RWPE1 (cell line): Measurements from ENCODE around the gene RARA.

ENCODE experiments used
- CTCF ChIA-PET: fragments of 350-600 bp; sonication (Branson Sonifier 250); formaldehyde crosslinking; extraction: SDS; loops from one replicate; lab custom pipeline; 2021; lab: Yijun Ruan, JAX
- POLR2A ChIA-PET: fragments of 400-600 bp; formaldehyde crosslinking; extraction: SDS; loops from one replicate; lab custom pipeline; 2020; ENCODE audit warnings: antibody characterized with exemption; ENCODE audit not compliant: low non-redundant PET; lab: Yijun Ruan, JAX
- DNase-seq: peaks from one replicate; pipeline ENCODE4 v3.0.0; 2012; ENCODE audit warnings: low spot score
- H3K27ac ChIP-seq: fragments of 450-650 bp; 2 replicates; pipeline ENCODE4 v1.5.1; 2017
- TF ChIP-seq, protein P1 (sequence below): fragments of 450-650 bp; conservative IDR thresholded peaks from 2 replicates; pipeline ENCODE4 v1.5.1; 2017; ENCODE audit warnings: low read depth, mild to moderate bottlenecking

Gene RARA

DNA sequence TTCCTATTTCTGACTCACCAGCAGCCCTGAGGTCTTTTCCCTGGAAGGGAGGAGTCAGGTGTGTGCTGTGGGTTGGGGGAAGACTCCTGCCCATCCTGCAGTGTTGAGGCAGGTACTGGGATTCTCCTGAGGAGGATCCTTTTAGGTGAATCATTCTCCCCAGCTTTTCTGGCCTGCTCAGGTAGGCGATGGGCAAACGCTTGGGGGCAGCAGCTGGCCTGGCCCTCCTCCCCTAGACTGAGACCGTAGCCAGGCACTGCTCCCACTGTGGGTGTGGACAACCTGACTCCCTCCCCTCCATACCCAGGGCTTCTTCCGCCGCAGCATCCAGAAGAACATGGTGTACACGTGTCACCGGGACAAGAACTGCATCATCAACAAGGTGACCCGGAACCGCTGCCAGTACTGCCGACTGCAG is 40.5 kb downstream of the RARA start:
- DNase-seq = peak; percentile 96
- CTCF ChIA-PET = interaction anchor here (0.6 to 1.4 kb wide), 3 partner anchors 12 to 63 kb away, joined by 4 to 6 read pairs (median 4); no protein-coding TSS in a partner anchor
- POLR2A ChIA-PET = interaction anchor here (0.5 kb wide), 1 partner anchor 38 kb away, joined by 3 read pairs; no protein-coding TSS in a partner anchor
- H3K27ac ChIP-seq = peak overlapping the region; percentile 96
- TF ChIP-seq, protein P1, sequence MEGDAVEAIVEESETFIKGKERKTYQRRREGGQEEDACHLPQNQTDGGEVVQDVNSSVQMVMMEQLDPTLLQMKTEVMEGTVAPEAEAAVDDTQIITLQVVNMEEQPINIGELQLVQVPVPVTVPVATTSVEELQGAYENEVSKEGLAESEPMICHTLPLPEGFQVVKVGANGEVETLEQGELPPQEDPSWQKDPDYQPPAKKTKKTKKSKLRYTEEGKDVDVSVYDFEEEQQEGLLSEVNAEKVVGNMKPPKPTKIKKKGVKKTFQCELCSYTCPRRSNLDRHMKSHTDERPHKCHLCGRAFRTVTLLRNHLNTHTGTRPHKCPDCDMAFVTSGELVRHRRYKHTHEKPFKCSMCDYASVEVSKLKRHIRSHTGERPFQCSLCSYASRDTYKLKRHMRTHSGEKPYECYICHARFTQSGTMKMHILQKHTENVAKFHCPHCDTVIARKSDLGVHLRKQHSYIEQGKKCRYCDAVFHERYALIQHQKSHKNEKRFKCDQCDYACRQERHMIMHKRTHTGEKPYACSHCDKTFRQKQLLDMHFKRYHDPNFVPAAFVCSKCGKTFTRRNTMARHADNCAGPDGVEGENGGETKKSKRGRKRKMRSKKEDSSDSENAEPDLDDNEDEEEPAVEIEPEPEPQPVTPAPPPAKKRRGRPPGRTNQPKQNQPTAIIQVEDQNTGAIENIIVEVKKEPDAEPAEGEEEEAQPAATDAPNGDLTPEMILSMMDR = no peak; the same call in 1 of the 2 replicates

DNA sequence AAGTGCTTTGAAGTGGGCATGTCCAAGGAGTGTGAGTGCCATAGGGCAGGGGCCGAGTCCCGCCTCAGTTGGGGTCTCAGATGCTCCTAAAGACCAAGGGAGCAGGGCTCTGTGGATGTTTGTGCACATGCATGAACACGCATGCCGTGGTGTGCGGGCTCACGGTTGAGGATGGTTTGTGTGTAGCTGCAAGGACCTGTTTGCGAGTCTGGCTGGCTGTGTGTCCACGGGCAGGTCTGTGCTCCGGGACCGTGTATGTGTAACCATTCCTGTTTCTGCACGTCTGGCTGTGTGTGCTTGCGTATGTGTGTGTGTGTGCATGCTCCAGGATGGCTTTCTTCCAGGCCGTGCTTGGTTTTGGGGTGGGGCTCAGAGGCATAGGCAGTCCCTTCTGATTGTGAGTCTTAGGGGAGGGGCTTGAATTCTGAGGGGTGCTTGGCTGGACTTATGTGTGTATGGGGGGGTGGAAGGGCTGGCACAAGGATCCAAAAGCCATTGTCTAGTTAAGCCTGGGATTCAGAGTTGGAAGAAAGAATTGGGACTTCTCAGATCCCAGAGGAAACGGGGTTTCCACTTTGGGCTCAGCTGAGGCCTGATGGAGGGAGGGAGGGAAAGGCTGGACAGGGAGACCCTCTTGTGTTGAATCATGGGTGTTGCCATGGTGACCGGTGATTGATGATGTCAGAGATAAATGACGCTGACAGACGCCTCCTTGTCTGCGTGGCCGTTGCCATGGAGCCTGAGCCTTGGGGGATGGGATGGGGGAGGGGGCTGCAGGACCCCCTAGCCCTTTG is 41.1 kb downstream of the RARA start:
- TF ChIP-seq, protein P1 = no peak
- peak overlapping the region; percentile 96 for H3K27ac ChIP-seq
- CTCF ChIA-PET = interaction anchor here (0.6 to 1.4 kb wide), 3 partner anchors 13 to 64 kb away, joined by 4 to 6 read pairs (median 4); no protein-coding TSS in a partner anchor
- POLR2A ChIA-PET = no interaction called here
- DNase-seq = no peak

DNA sequence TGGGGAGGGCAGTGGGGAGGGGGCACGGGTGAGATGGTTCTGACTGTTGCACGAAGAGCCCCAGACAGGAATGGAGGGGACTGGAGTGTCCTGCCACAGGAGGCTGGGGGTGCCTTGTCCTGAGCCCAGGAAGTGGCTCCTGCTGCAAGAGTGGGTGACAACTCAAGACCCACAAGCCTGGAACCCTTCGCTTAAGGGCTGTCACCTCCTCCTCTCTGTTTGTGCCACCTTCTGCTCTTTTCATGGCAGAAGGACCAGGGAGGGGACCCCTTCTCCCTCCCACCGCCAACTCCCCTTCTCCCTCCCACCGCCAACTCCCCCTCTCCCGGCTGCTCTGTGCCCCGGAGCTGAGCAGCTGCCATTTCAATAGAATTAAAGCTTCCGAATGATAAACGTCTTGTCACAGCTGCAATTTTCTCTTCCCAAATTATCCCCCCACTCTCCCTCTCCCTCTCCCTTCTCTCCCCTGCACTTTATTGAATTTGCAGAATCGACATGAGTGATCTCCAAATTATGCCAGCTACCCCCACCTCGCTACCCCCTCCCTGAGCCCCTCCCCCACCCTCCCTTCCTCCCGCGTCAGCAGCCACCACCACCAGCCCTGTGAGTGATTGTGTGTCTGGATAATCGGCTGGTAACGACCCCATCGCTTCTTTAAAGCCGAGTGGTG is 41.8 kb downstream of the RARA start:
- no peak for DNase-seq
- H3K27ac ChIP-seq = peak overlapping the region; percentile 96
- ChIA-PET POLR2A (interaction anchor here (0.7 to 0.9 kb wide), 2 partner anchors 36 to 43 kb away, joined by 3 to 6 read pairs; no protein-coding TSS in a partner anchor), CTCF (interaction anchor here (0.6 to 1.0 kb wide), 3 partner anchors 48 to 67 kb away, joined by 3 to 5 read pairs (median 3); no protein-coding TSS in a partner anchor)
- TF ChIP-seq, protein P1 = no peak

DNA sequence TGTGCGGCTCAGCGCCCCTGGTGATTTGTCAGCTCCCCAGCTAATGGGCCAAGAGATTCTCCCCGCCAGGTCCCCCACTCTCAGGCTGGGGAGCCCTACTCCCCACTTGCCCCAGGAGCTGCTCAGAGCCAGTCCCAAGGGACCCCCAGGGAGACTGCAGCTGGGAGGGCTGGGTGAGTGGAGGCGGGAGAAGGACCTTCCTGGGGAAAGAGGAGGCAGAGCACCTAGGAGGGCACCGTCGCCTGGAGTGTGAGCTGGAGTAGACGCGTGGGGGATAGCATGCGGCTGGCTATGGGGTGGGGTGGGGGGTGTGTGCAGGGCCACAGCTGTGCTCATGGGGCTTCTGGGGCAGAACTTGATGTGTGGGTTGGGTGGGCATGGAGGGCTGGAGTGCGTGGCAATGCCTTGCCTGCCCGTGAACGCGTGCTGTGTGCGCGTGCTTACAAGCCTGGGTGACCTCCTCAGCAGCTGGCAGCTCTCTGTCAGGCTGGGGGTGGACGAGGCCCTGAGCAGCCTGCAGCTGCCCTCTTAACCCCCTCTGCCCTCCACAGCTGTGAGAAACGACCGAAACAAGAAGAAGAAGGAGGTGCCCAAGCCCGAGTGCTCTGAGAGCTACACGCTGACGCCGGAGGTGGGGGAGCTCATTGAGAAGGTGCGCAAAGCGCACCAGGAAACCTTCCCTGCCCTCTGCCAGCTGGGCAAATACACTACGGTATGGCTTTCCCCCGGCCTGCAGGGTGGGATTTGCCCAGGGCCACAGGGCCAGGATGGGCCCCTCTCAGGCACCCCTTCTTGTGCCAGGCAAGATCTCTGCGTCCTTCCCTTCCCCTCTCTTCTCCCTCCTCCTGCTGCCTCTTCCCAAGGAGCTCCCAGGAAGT is 42.6 kb downstream of the RARA start:
- POLR2A ChIA-PET = interaction anchor here (0.7 to 0.9 kb wide), 2 partner anchors 37 to 44 kb away, joined by 3 to 6 read pairs; no protein-coding TSS in a partner anchor
- no peak for DNase-seq
- peak overlapping the region; percentile 96 for H3K27ac ChIP-seq
- CTCF ChIA-PET = interaction anchor here (0.6 to 1.3 kb wide), 5 partner anchors 11 to 67 kb away, joined by 3 to 6 read pairs (median 3); no protein-coding TSS in a partner anchor
- TF ChIP-seq, protein P1 = no peak

DNA sequence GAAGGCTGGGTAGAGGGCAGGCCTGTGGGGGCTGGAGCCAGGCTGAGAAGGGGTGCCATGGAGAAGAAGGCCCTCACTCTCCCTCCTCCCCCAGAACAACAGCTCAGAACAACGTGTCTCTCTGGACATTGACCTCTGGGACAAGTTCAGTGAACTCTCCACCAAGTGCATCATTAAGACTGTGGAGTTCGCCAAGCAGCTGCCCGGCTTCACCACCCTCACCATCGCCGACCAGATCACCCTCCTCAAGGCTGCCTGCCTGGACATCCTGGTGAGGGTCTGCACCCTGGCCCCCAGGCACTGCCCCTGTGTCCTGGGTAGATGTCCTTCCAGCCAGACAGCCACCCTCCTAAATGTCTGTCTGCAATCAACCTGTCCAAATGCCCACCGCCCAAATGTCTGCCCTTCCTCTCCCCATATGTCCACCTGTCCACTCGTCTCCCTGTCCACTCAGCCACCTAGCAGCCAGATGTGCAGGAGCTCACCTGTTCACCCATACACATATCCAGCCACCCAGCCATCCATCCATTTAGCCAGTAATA is 43.3 kb downstream of the RARA start:
- H3K27ac ChIP-seq = peak overlapping the region; percentile 96
- ChIA-PET CTCF (interaction anchor here (0.6 to 3.6 kb wide), 3 partner anchors 11 to 49 kb away, joined by 3 to 36 read pairs (median 6); no protein-coding TSS in a partner anchor), POLR2A (no interaction called here)
- no peak for DNase-seq
- TF ChIP-seq, protein P1 = no peak
